ENCODE results near the gene ALX4. TPM values are rescaled to one million over a fixed set of nuclear protein-coding genes. Genes with fewer than 3 reads are reported as not detected.

Gene ALX4
- total and polyA plus RNA-seq, 2 of the 8 experiments (the other 6 are each of a cell fraction or from before 2014, with no cell fraction given): not detected

GRCh38 chr11:44347538-44347937 lies 37.6 kb upstream of the ALX4 start (continued):
- no peak for TF ChIP-seq KDM4A (IDR thresholded peaks at IDR 0.05; ENCODE audit: low read depth, low read length, severe bottlenecking)
